ENCODE results near the gene MUC2. TPM values are rescaled to one million over a fixed set of nuclear protein-coding genes. Genes with fewer than 3 reads are reported as not detected.

The MUC2 gene
- total RNA-seq, 1 donor from 2014 or later: not detected

DNA sequence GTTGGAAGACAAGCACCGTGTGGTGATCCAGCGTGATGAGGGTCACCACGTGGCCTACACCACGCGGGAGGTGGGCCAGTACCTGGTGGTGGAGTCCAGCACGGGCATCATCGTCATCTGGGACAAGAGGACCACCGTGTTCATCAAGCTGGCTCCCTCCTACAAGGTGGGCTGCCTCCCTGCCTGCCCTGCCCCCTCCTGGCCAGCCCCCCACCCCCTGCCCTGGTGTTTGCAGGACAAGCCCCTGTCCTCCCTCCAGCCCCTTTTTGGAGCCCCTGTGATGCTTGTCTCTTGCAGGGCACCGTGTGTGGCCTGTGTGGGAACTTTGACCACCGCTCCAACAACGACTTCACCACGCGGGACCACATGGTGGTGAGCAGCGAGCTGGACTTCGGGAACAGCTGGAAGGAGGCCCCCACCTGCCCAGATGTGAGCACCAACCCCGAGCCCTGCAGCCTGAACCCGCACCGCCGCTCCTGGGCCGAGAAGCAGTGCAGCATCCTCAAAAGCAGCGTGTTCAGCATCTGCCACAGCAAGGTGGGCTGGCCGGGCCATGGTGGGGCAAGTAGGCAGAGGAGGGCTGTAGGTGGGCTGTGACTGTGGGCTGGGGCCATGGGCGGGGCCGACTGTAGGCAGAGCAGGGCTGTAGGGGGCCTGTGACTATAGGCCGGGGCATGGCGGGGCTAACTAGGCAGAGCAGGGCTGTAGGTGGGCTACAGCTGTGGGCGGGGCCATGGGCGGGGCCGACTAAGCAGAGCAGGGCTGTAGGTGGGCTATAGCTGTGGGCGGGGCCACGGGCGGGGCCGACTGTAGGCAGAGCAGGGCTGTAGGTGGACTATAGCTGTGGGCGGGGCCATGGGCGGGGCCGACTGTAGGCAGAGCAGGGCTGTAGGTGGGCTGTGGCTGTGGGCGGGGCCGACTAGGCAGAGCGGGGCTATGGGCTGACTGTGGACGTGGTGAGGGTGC lies 13.6 kb downstream of the MUC2 start:
- Histone ChIP-seq H3K36me3 (no peaks in the 10 kb centered on the region), H3K9me3 (no peaks in the 10 kb centered on the region), H3K4me1 (no peaks in the 10 kb centered on the region), H3K4me3 (no peak overlapping the region), H3K27ac (no peak overlapping the region), H3K27me3 (no peaks in the 10 kb centered on the region)
- intact Hi-C loops (cut with DNase I): no loop called here
- no peak for ATAC-seq
- TF ChIP-seq CTCF (IDR thresholded peaks at IDR 0.05): no peak
- DNase-seq: peak; percentile 48

DNA sequence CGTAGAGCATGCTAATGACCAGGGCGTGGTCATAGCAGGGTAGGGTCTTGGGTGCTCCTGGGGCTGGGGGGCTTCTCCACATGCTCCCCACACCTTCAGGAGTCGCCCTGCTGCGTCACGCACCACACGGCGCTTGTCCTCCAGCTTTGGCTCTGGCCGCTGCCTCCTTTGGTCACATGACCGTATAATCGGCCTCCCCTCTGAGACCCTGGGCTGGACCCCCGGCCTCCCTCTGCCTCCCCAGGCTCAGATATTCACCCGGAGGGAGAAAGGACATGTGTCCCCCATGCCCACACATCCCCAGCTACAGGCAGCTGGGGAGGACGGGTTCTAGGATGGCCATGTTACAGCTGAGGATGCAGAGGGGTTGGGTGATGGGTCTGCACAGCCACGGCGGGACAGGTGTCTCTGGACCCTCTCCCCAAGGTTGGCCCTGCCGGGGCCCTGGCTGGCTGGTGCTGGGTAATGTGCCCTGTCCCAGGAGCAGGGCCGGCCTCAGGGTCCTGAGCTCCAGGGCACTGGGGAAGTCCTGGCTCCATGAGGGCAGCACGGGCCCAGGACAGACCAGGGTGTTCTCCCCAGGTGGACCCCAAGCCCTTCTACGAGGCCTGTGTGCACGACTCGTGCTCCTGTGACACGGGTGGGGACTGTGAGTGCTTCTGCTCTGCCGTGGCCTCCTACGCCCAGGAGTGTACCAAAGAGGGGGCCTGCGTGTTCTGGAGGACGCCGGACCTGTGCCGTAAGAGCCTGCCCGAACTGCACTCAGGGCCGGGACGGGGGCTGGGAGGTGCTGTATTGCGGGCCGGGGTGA lies 14.5 kb downstream of the MUC2 start:
- Histone ChIP-seq H3K27ac (no peak overlapping the region), H3K4me1 (no peaks in the 10 kb centered on the region), H3K36me3 (no peaks in the 10 kb centered on the region), H3K9me3 (no peaks in the 10 kb centered on the region), H3K4me3 (no peak overlapping the region), H3K27me3 (no peaks in the 10 kb centered on the region)
- ATAC-seq (no peak), DNase-seq (peak; percentile 60)
- TF ChIP-seq CTCF (IDR thresholded peaks at IDR 0.05): no peak
- intact Hi-C loops (cut with DNase I): no loop called here

DNA sequence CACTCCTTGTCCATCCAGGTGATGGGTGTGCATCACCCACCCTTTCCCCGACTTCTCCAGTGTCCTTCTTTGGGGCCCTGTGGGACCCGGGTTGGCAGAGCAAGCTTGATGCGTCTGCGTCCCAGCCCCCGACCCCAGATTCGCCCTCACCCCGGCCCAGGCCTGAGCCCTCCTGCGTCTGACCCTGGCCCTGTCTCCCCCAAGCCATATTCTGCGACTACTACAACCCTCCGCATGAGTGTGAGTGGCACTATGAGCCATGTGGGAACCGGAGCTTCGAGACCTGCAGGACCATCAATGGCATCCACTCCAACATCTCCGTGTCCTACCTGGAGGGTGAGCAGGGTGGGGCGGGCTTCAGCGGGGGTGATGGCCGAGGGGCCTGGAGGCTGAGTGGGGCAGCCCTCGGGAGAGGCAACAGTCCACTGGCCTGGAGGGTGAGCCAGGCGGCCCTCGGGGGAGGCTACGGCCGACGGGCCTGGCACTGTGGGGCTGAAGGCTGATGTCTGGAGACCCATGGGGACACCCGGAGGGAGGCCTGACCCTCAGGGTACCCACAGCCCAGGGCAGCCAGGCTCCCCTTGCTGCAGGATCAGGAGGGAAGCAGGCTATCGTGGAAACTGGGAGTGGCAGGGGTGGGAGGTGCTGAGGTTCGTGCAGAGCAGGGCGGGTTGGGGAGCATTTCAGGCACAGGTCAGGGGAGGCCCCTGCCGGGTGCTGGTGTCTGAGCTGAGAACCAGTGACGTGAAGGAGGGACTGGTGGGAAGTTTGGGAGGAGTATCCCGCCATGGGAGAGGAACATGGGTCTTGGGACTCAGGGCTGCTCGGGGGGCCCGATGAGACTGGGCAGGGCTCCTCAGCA lies 15.3 kb downstream of the MUC2 start:
- Histone ChIP-seq H3K9me3 (no peaks in the 10 kb centered on the region), H3K36me3 (no peaks in the 10 kb centered on the region), H3K4me1 (no peaks in the 10 kb centered on the region), H3K27ac (no peak overlapping the region), H3K27me3 (no peaks in the 10 kb centered on the region), H3K4me3 (no peak overlapping the region)
- no peak for ATAC-seq
- peak; percentile 57 for DNase-seq
- intact Hi-C loops (cut with DNase I): no loop called here
- no peak for TF ChIP-seq CTCF (IDR thresholded peaks at IDR 0.05)

DNA sequence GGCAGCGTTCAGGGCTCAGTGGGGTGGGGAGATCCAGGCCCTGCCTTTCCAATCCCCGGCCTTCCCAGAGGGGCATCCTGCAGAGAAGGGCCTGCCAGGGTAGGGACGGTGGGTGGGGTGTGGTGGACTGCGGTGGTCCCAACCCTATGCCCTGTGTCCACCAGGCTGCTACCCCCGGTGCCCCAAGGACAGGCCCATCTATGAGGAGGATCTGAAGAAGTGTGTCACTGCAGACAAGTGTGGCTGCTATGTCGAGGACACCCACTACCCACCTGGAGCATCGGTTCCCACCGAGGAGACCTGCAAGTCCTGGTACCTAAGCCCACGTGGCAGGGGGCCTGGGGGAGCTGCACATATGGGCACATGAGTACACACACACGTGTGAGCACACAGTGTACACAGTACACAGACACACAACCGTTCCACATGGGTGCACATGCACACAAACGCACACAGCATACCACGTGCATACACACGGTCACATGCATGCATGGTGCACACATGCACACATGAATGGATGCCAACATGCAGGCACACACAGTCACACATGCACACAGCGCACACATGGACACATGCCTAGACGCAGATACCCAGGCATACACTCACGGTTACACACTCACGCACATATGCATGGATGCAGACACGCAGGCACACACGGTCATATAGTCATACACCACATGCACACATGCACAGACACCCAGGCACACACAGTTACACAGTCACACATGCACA lies 16.1 kb downstream of the MUC2 start:
- H3K36me3 ChIP-seq: no peaks in the 10 kb centered on the region
- no peak overlapping the region for H3K4me3 ChIP-seq
- TF ChIP-seq CTCF (IDR thresholded peaks at IDR 0.05): no peak
- intact Hi-C loops (cut with DNase I): no loop called here
- H3K4me1 ChIP-seq: no peaks in the 10 kb centered on the region
- H3K27me3 ChIP-seq: no peaks in the 10 kb centered on the region
- DNase-seq: peak; percentile 47
- ATAC-seq: no peak
- H3K27ac ChIP-seq: no peak overlapping the region
- no peaks in the 10 kb centered on the region for H3K9me3 ChIP-seq
